Peyer's patch (tissue), 4 donors: ENCODE measurements around the gene ARHGAP35.

Source experiments
- POLR2A ChIP-seq, 2 donors: fragments of 450-650 bp; IDR thresholded peaks; one replicate each; pipeline ENCODE4 v1.5.1; 2017; ENCODE audit warnings: antibody characterized with exemption in 2 of 2, mild to moderate bottlenecking in 2 of 2, moderate library complexity in 2 of 2
- TF ChIP-seq, protein P1 (sequence below), 6 experiments: fragments of 450-650 bp in 4 of 6; fragments of 200-600 bp in 2 of 6; sonication (generic) in 1 of 6; IDR thresholded peaks; one replicate each; pipeline ENCODE4 v1.5.1; 2017 to 2019; ENCODE audit warnings: antibody characterized with exemption in 6 of 6, mild to moderate bottlenecking in 3 of 6, moderate library complexity in 1 of 6

DNA sequence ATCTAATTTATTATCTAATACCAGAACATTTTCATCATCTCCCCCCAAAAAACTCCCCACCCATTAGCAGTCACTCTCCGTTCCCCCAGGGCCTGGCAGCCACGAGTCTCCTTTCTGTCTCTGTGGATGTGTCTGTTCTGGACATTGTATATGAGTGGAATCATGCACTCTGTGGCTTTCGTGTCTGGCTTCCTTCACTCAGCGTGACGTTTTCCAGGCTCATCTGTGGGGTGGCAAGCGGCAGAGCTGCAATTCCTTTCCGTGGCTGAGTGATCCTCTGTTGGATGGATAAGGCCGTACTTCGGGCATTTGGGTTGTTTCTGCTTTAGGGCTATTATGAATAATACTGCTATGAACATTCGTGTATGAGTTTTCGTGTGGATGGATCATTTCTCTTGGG lies 13.3 kb upstream of the ARHGAP35 start:
- TF ChIP-seq, protein P1, sequence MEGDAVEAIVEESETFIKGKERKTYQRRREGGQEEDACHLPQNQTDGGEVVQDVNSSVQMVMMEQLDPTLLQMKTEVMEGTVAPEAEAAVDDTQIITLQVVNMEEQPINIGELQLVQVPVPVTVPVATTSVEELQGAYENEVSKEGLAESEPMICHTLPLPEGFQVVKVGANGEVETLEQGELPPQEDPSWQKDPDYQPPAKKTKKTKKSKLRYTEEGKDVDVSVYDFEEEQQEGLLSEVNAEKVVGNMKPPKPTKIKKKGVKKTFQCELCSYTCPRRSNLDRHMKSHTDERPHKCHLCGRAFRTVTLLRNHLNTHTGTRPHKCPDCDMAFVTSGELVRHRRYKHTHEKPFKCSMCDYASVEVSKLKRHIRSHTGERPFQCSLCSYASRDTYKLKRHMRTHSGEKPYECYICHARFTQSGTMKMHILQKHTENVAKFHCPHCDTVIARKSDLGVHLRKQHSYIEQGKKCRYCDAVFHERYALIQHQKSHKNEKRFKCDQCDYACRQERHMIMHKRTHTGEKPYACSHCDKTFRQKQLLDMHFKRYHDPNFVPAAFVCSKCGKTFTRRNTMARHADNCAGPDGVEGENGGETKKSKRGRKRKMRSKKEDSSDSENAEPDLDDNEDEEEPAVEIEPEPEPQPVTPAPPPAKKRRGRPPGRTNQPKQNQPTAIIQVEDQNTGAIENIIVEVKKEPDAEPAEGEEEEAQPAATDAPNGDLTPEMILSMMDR (IDR thresholded peaks at IDR 0.05) = no peak
- TF ChIP-seq POLR2A (IDR thresholded peaks at IDR 0.05) = no peak
